ENCODE results near the gene JUN.

Gene JUN

GRCh38 chr1:58741678-58742553 lies 41.9 kb downstream of the JUN start:
- no peak for DNase-seq
- intact Hi-C loops (cut with DNase I) = no loop called here

- intact Hi-C loops (cut with DNase I) = loop anchor here (2.0 to 10.0 kb wide), 2 partner anchors 965 to 1019 kb away; no protein-coding TSS in a partner anchor
- peak in 13 of 42 donors; percentile 15 to 75 (median 32) for DNase-seq
Observed at GRCh38 chr1:58739856-58740466, 43.9 kb downstream of the JUN start.

- intact Hi-C loops (cut with DNase I) = loop anchor here (2.0 to 10.0 kb wide), 2 partner anchors 966 to 1020 kb away; no protein-coding TSS in a partner anchor
- DNase-seq = no peak
Observed at GRCh38 chr1:58738876-58739275, 45.0 kb downstream of the JUN start.

- intact Hi-C loops (cut with DNase I) = loop anchor here (10.0 kb wide), 1 partner anchor 969 kb away; no protein-coding TSS in a partner anchor
Observed at GRCh38 chr1:58735586-58735985, 48.3 kb downstream of the JUN start.

GRCh38 chr1:58734630-58735029 lies 49.2 kb downstream of the JUN start:
- intact Hi-C loops (cut with DNase I) = loop anchor here (10.0 kb wide), 1 partner anchor 970 kb away; no protein-coding TSS in a partner anchor

More at GRCh38 chr1:58735586-58735985, 48.3 kb downstream of the JUN start:
- DNase-seq = no peak

GRCh38 chr1:58732087-58732775 lies 51.6 kb downstream of the JUN start:
- no peak for DNase-seq
- intact Hi-C loops (cut with DNase I) = loop anchor here (10.0 kb wide), 1 partner anchor 973 kb away; no protein-coding TSS in a partner anchor

More at GRCh38 chr1:58734630-58735029, 49.2 kb downstream of the JUN start:
- no peak for DNase-seq

Data from head of caudate nucleus (tissue), 42 donors.